GM20431 (cell line): ENCODE results near the gene ARHGEF19.
"Not testable (repeated sequence)": the region's sequence is repeated elsewhere in the genome, so short reads cannot be mapped to it uniquely, and the experiment has no call there.

Experiments used
- in situ Hi-C: fragments of 300-500 bp; cut with MseI, MboI; formaldehyde crosslinking; loops from one replicate; pipeline ENCODE4 v1.15.0; 2020; ENCODE audit warnings: low sequenced_read_pairs; ENCODE audit not compliant: unreplicated experiment

The ARHGEF19 gene

DNA sequence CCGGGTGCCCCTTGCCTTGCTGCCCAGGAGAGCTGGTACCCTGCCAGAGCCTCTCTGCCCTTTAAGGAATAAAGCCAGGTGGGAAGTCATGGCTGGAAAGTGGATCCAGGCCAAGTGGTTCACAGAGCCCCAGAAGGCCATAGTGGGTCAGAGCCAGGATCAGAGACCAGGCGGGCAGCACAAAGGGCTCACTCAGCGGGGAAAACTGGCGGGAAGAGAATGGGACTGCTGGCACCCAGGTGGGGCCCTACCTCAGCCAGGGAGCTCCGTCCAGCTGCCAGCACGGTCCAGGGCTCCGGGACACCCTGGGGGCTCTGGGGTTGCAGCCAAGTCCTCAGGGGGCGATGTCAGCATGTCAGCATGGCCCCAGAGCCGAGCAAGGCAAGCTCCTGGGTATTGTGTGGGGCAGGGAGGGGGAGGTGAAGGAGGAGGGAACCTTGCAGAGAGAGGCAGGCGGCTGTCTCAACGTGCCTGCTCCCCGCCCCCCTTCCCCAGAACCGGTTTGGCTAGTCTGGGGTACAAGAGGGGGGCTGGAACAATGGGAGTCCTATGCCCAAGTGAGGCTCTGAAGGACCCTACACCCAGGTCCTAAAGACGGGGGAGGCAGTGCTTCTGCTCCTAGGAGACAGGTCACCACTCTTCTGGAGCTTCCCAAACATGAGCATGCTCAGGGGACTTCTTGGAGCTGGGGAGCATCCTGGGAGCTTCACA, at the start of gene ARHGEF19:
Gene ARHGEF19, minus strand, starts transcription at position 402 of the 711 bp plus-strand sequence. CDS start 3,598 bp downstream, outside the sequence.
- in situ Hi-C loops = no loop called here

DNA sequence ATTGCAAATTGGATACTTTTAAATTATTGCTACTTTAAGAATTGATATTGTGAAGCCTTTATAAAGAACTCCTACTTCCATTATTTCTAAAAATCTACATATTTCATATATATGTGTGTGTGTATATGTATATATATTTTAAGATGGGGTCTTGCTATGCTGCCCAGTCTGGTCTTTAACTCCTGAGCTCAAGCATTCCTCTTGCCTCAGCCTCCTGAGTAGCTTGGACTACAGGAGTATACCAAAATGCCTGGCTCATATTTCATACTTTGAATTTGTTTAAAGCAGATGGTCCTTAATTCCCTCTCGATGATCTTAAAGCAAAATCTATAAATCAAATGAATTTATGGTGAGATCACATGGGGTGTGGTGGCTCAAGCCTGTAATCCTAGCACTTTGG, 49.6 kb upstream of the ARHGEF19 start:
- in situ Hi-C loops = no loop called here

GRCh38 chr1:16260814-16261213, 48.4 kb upstream of the ARHGEF19 start:
- in situ Hi-C loops = no loop called here

- in situ Hi-C loops = no loop called here
Observed at GRCh38 chr1:16258591-16259135, 46.2 kb upstream of the ARHGEF19 start.

DNA sequence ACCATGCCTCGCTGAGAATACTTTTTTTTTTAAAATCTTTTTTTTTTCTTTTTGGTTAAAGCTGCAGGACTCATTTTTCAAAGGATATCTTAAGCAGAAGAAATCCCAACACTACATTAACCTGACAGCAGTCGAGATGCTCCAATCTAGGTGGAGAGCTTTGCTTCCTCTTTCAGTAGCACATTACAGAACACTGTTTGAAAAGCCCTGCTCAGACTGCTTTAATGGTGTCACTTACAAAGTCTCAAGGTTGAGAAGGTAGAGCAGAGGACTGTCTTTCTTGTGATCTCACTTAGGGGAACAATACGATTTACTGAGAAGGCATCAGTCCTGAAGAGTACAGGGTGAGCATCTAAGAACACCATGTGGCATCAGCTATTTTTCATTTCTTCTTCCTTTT, 45.5 kb upstream of the ARHGEF19 start:
- in situ Hi-C loops = no loop called here

DNA sequence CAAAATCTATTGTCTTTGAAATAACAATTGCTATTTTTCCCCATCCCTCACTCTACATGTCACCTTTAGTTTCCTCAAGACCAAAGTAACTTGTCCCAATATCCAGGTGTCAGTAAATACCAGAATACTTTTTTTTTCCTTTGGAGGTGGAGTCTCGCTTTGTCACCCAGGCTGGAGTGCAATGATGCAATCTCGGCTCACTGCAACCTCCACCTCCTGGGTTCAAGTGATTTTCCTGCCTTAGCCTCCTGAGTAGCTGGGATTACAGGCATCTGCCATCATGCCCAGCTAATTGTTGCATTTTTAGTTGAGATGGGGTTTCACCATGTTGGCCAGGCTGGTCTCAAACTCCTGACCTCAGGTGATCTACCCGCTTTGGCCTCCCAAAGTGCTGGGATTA, 45.1 kb upstream of the ARHGEF19 start:
- in situ Hi-C loops = not testable (repeated sequence)

DNA sequence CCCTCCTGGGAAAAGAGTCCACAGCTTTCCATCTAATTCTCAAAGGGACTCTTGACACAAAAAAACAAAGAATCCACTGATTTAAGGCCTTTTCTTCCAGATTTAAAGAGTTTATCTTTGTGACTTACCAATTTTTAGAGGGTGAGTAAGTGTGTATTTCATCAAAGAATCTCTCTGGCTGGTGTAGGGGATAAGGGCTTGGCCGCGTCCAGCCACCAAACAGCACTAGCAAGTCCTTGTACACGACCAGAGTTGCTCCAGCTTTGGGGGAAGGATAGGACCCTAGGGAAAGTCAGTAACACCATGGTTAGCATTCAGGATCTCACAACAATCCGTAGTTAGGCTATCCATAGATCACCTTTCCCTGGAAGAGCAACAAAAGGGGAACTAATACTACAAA, 44.0 kb upstream of the ARHGEF19 start:
- in situ Hi-C loops = no loop called here

DNA sequence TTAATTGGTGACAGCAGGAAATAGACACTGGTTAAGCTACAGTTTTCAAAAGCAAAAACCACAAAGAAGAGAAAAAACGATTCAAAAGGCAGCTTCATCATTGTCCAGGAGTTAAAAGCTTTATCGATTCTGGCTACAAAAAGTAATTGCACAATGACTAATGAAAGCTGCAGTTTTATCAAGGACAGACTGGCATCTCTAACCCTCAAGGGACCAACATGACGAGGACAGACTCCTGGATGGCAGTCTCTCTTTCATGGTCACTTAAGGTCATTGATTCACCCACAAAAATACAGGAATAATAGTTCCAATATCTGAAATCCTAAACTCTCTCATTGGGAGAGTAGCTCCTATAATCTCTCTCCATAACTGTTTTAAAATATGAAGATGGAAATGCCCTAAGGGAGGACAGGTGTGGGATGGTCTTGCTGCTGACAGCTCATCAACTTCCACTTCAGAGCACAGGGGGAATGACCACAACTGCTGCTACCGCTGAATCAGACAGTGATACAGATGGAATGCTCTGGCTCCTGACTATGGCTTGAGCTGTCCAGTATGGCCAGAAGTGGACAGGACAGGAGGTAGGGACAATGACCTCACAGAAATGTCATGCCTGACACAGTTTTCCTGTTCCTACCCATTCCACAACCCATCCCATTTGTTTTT, 41.9 kb upstream of the ARHGEF19 start:
- in situ Hi-C loops = no loop called here

DNA sequence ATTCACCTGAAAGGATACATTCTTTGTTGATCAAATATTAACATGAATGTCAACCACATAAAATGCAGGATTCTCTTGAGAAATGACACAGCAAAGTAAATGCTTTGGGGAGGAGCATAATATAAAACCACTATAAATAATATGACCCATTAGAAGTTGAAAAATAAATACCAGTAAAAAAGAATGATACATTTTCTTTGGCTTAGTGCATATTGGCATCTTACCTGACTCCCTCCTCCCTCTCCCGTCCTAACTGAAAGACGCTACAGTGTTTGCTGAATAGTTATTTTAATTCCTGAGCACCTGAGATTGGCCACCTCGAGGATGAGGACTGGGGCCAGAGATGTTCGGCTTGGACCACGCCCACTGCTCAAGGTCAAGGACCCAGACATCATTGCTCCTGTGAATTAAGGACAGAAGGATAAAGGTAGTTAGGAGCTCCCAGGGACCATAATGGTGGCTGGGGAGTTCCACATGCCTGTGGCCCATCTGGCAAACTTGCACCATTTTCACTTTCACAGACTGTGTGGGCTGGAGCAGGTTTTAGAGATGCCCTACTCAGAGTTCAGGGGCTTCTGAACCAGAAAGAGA, 41.0 kb upstream of the ARHGEF19 start:
- in situ Hi-C loops = no loop called here

DNA sequence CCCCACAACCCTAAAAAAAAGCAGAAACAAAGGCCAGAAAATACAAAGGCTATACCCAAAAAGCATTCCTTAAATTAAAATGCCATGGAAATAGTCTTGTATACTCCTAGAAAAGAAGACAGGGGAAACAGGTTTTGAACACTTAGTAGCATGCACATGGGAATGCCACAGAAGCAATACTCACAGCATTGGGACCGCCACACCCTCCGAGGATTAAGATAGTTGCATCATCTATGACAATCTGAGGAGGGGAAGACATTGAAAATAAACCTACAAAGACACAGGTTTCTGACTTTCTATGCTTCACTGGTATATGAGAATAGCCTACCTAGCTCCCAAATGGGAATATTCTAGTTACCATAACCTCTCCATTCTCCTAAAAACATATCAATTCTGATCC, 40.5 kb upstream of the ARHGEF19 start:
- in situ Hi-C loops = no loop called here

- in situ Hi-C loops = no loop called here
Observed at GRCh38 chr1:16251381-16251780, 38.9 kb upstream of the ARHGEF19 start.

- in situ Hi-C loops = no loop called here
Observed at GRCh38 chr1:16250524-16251251, 38.2 kb upstream of the ARHGEF19 start.

DNA sequence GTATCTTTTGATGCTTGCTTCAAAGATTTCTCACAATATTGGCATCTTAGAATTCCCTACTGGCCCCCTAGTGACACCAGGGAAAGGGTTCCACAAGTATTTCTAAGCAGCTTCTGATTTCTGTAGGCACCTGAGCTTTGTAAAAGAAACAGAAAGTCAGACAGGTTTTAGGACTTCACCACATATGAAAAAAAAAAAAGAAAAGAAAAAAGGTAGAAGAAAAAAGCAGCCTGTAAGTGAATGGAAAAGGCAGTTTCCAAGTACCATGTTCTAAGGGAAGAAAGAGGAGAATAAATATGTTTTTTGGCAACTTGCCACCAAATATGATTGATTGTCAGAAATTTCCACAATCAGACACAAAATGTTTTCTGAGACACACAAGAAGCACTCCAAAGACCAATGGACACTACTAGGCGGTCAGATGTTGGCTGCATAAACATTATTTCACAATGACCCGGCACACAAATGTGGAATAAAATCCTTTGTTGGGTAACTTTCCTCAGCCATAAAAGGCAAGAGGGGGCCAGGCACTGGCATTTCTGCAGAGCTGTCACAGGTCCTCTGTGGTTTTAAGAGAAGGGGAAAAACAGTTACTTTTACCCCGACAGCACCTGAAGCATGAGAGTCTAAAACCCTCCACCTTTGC, 37.3 kb upstream of the ARHGEF19 start:
- in situ Hi-C loops = no loop called here

- in situ Hi-C loops = no loop called here
Observed at GRCh38 chr1:16248603-16249516, 36.4 kb upstream of the ARHGEF19 start.

DNA sequence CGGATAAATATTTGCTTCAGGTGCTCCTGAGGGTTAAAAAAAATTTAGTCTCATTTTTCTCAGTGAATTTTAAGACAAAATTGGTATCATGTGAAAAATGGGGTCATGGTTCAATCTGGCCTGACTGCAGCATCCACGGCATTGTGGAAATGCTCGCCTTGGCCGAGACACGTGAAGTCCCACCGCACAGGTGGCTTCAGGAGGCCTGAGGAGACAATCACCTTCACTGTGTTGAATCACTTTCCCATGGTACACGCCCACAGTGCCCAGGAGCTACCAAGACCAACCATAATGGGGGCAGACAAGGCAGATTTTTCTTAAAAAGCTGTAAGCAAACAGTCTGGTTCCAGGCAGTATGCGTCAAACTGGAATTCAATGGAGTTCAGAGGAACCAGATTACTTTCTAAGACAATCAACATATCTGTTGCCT, 35.6 kb upstream of the ARHGEF19 start:
- in situ Hi-C loops = no loop called here

- in situ Hi-C loops = no loop called here
Observed at GRCh38 chr1:16247441-16247840, 35.0 kb upstream of the ARHGEF19 start.

- in situ Hi-C loops = no loop called here
Observed at GRCh38 chr1:16246961-16247360, 34.5 kb upstream of the ARHGEF19 start.

DNA sequence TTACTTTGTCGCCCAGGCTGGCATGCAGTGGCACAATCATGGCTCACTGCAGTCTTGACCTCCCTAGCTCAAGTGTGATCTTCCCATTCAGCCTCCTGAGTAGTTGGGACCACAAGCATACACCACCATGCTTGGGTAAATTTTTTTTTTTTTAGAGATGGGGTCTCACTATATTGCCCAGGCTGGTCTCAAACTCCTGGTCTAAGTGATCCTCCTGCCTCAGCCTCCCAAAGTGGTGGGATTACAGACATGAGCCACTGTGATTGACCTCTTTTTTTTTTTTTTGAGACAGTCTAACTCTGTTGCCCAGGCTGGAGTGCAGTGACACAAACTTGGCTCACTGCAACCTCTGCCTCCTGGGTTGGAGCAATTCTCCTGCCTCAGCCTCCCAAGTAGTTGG, 33.8 kb upstream of the ARHGEF19 start:
- in situ Hi-C loops = not testable (repeated sequence)
